H1 (cell line): Measurements from ENCODE around the gene TBKBP1.

Experiments
- EP300 ChIP-seq, 2 experiments: IDR thresholded peaks; 1 replicate in 1 of 2; 2 replicates in 1 of 2; pipeline ENCODE4 v1.6.1; 2011 to 2012; ENCODE audit warnings: low read depth in 2 of 2, low read length in 2 of 2, mild to moderate bottlenecking in 2 of 2, borderline replicate concordance in 1 of 2, inconsistent platforms in 1 of 2, moderate library complexity in 1 of 2
- RAD21 ChIP-seq, 2 experiments: IDR thresholded peaks in 1 of 2; conservative IDR thresholded peaks in 1 of 2; 2 replicates each; pipeline ENCODE4 v1.6.1; 2011; ENCODE audit warnings: low read depth in 2 of 2, low read length in 2 of 2, improper control_type of control experiment in 1 of 2, inconsistent platforms in 1 of 2, mild to moderate bottlenecking in 1 of 2, moderate library complexity in 1 of 2
- SP1 ChIP-seq: IDR thresholded peaks from 2 replicates; pipeline ENCODE4 v1.6.1; 2011; ENCODE audit warnings: low read depth, low read length
- TBP ChIP-seq: IDR thresholded peaks from 2 replicates; pipeline ENCODE4 v1.6.1; 2011; ENCODE audit warnings: low read depth, low read length, improper control_type of control experiment
- ZNF274 ChIP-seq: IDR thresholded peaks from 2 replicates; pipeline ENCODE4 v1.7.0; 2012; ENCODE audit warnings: low read length, borderline replicate concordance; ENCODE audit errors: extremely low read depth
- TF ChIP-seq, protein P1 (sequence below), 3 experiments: IDR thresholded peaks; 1 replicate in 2 of 3; 2 replicates in 1 of 3; pipeline versions ENCODE4 v1.5.1 to v1.6.1; 2011; ENCODE audit warnings: low read length in 3 of 3, mild to moderate bottlenecking in 3 of 3, inconsistent platforms in 2 of 3, low read depth in 1 of 3, moderate library complexity in 1 of 3; ENCODE audit not compliant: insufficient read depth in 1 of 3; ENCODE audit errors: control extremely low read depth in 1 of 3
- TF ChIP-seq, protein P2 (sequence below): IDR thresholded peaks from 2 replicates; pipeline ENCODE4 v1.6.1; 2011; ENCODE audit warnings: low read depth, mild to moderate bottlenecking, low read length; ENCODE audit not compliant: insufficient read depth

DNA sequence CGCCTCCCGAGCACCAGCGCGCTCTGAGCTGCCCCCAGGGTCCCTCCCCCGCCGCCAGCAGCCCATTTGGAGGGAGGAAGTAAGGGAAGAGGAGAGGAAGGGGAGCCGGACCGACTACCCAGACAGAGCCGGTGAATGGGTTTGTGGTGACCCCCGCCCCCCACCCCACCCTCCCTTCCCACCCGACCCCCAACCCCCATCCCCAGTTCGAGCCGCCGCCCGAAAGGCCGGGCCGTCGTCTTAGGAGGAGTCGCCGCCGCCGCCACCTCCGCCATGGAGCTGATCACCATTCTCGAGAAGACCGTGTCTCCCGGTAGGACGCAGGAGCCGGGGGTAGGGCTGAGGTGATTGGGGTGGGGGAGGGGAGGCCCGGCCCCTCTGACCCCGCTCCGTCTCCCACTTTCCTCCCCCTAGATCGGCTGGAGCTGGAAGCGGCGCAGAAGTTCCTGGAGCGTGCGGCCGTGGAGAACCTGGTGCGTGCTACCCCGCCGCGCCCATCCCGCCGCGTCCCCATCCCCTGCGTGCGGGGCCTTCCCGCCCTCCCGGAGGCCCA is 43.9 kb upstream of the TBKBP1 start:
- TF ChIP-seq EP300 (IDR thresholded peaks at IDR 0.05; ENCODE audit: borderline replicate concordance in 1 of 2, low read depth in 2 of 2, low read length in 2 of 2) (no peak), ZNF274 (no peak), RAD21 (IDR thresholded peaks at IDR 0.05 in 1 of 2, conservative IDR thresholded peaks at IDR 0.05 in 1 of 2; ENCODE audit: low read depth in 2 of 2, low read length in 2 of 2) (no peak), TBP (no peak; the same call in 1 of the 2 replicates), SP1 (no peak)
- TF ChIP-seq, protein P1, sequence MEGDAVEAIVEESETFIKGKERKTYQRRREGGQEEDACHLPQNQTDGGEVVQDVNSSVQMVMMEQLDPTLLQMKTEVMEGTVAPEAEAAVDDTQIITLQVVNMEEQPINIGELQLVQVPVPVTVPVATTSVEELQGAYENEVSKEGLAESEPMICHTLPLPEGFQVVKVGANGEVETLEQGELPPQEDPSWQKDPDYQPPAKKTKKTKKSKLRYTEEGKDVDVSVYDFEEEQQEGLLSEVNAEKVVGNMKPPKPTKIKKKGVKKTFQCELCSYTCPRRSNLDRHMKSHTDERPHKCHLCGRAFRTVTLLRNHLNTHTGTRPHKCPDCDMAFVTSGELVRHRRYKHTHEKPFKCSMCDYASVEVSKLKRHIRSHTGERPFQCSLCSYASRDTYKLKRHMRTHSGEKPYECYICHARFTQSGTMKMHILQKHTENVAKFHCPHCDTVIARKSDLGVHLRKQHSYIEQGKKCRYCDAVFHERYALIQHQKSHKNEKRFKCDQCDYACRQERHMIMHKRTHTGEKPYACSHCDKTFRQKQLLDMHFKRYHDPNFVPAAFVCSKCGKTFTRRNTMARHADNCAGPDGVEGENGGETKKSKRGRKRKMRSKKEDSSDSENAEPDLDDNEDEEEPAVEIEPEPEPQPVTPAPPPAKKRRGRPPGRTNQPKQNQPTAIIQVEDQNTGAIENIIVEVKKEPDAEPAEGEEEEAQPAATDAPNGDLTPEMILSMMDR (IDR thresholded peaks at IDR 0.05; ENCODE audit: control extremely low read depth in 1 of 3, insufficient read depth in 1 of 3, low read depth in 1 of 3, low read length in 3 of 3) = no peak
- TF ChIP-seq, protein P2, sequence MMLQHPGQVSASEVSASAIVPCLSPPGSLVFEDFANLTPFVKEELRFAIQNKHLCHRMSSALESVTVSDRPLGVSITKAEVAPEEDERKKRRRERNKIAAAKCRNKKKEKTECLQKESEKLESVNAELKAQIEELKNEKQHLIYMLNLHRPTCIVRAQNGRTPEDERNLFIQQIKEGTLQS = no peak
